IMR-90 (cell line): ENCODE results near the gene ISOC1. TPM values are rescaled to one million over a fixed set of nuclear protein-coding genes. Genes with fewer than 3 reads are reported as not detected.

Source experiments
- ATAC-seq: fragments of 200-7000 bp; cut with Tn5 transposase; 2 replicates; pipeline ENCODE4 v1.9.1; 2020; ENCODE audit warnings: low read depth, mild to moderate bottlenecking, moderate library complexity
- BruUV-seq: library from RNA; stranded (reverse); fragments of 400-500 nt; replicated peaks from 2 replicates; lab custom pipeline; 2021; lab: Mats Ljungman, UMichigan
- CTCF ChIA-PET: fragments of 300-600 bp; formaldehyde crosslinking; extraction: SDS; loops from one replicate; lab custom pipeline; 2021; ENCODE audit warnings: antibody characterized with exemption; lab: Yijun Ruan, JAX
- POLR2A ChIA-PET: fragments of 300-600 bp; sonication (Branson Sonifier 250); formaldehyde crosslinking; loops from one replicate; lab custom pipeline; 2022; ENCODE audit warnings: antibody characterized with exemption; ENCODE audit not compliant: unreplicated experiment; lab: Charles Lee
- DNase-seq: peaks from one replicate; pipeline ENCODE4 v3.0.0; 2013
- H2AFZ ChIP-seq: replicated peaks from 2 replicates; pipeline ENCODE3; 2013; ENCODE audit warnings: low read length, mild to moderate bottlenecking; ENCODE audit not compliant: poor library complexity
- H2AK5ac ChIP-seq: 2 replicates; pipeline ENCODE4 v1.6.1; 2013; ENCODE audit warnings: low read depth, low read length, inconsistent platforms
- H2AK9ac ChIP-seq: replicated peaks from 2 replicates; pipeline ENCODE3; 2013; ENCODE audit warnings: mild to moderate bottlenecking, low read depth, low read length, moderate library complexity; ENCODE audit not compliant: poor library complexity
- H2BK120ac ChIP-seq: 2 replicates; pipeline ENCODE4 v1.6.1; 2013; ENCODE audit warnings: low read depth, low read length, inconsistent platforms
- H2BK15ac ChIP-seq: 3 replicates; pipeline ENCODE4 v1.6.1; 2013; ENCODE audit warnings: low read depth, low read length, inconsistent platforms
- H2BK20ac ChIP-seq: 2 replicates; pipeline ENCODE4 v1.6.1; 2013; ENCODE audit warnings: low read depth, mild to moderate bottlenecking, inconsistent platforms, low read length, moderate library complexity
- H2BK5ac ChIP-seq: 2 replicates; pipeline ENCODE4 v1.6.1; 2013; ENCODE audit warnings: mild to moderate bottlenecking, low read depth, low read length, inconsistent platforms; ENCODE audit not compliant: poor library complexity, severe bottlenecking
- H3K14ac ChIP-seq: replicated peaks from 2 replicates; pipeline ENCODE4 v1.6.1; 2013; ENCODE audit warnings: low read depth, low read length, inconsistent platforms
- H3K18ac ChIP-seq: 2 replicates; pipeline ENCODE4 v1.6.1; 2013; ENCODE audit warnings: low read depth, low read length, control low read depth
- H3K23ac ChIP-seq: 2 replicates; pipeline ENCODE4 v1.6.1; 2013; ENCODE audit warnings: low read depth, low read length, inconsistent platforms
- H3K27ac ChIP-seq: 2 replicates; pipeline ENCODE4 v1.5.1; 2013; ENCODE audit warnings: mild to moderate bottlenecking, control low read depth, low read length; ENCODE audit not compliant: insufficient read depth
- H3K27me3 ChIP-seq: 2 replicates; pipeline ENCODE4 v1.6.1; 2013; ENCODE audit warnings: low read length; ENCODE audit not compliant: control insufficient read depth, insufficient read depth
- H3K36me3 ChIP-seq: 2 replicates; pipeline ENCODE4 v1.6.1; 2013; ENCODE audit warnings: low read length, mixed read lengths; ENCODE audit not compliant: control insufficient read depth, insufficient read depth
- H3K4ac ChIP-seq: 2 replicates; pipeline ENCODE4 v1.6.1; 2013; ENCODE audit warnings: low read depth, low read length, inconsistent platforms
- H3K4me1 ChIP-seq: 2 replicates; pipeline ENCODE4 v1.6.1; 2013; ENCODE audit warnings: low read length, mixed read lengths; ENCODE audit not compliant: control insufficient read depth, insufficient read depth
- H3K4me2 ChIP-seq: 2 replicates; pipeline ENCODE4 v1.6.1; 2013; ENCODE audit warnings: low read depth, mild to moderate bottlenecking, control low read depth, low read length, moderate library complexity
- H3K4me3 ChIP-seq: 2 replicates; pipeline ENCODE4 v1.5.1; 2013; ENCODE audit warnings: low read depth, mild to moderate bottlenecking, control low read depth, low read length, moderate library complexity; ENCODE audit not compliant: insufficient read depth
- H3K56ac ChIP-seq: 2 replicates; pipeline ENCODE4 v1.6.1; 2013; ENCODE audit warnings: low read length, inconsistent platforms; ENCODE audit not compliant: insufficient read depth; ENCODE audit errors: extremely low read depth
- H3K79me1 ChIP-seq, 2 experiments: 2 replicates each; pipeline ENCODE4 v1.6.1; 2013; ENCODE audit warnings: low read length in 2 of 2, inconsistent platforms in 1 of 2, low read depth in 1 of 2
- H3K9ac ChIP-seq: 2 replicates; pipeline ENCODE4 v1.6.1; 2013; ENCODE audit warnings: low read depth, low read length, control low read depth
- H3K9me1 ChIP-seq: 2 replicates; pipeline ENCODE4 v1.6.1; 2013; ENCODE audit warnings: low read length, inconsistent platforms; ENCODE audit not compliant: insufficient read depth
- H3K9me3 ChIP-seq: 2 replicates; pipeline ENCODE4 v1.6.1; 2013; ENCODE audit warnings: low read length; ENCODE audit not compliant: control insufficient read depth, insufficient read depth
- H4K20me1 ChIP-seq: 2 replicates; pipeline ENCODE4 v1.6.1; 2013; ENCODE audit warnings: low read length, inconsistent platforms; ENCODE audit not compliant: insufficient read depth
- H4K5ac ChIP-seq: 2 replicates; pipeline ENCODE4 v1.6.1; 2013; ENCODE audit warnings: mild to moderate bottlenecking, low read depth, low read length, control low read depth
- H4K8ac ChIP-seq, 2 experiments: 2 replicates each; pipeline ENCODE4 v1.6.1; 2013; ENCODE audit warnings: low read depth in 2 of 2, low read length in 2 of 2, control low read depth in 1 of 2, inconsistent platforms in 1 of 2
- H4K91ac ChIP-seq: 2 replicates; pipeline ENCODE4 v1.6.1; 2013; ENCODE audit warnings: low read depth, low read length, inconsistent platforms; ENCODE audit not compliant: insufficient read depth
- BHLHE40 ChIP-seq: fragments of 150-350 bp; IDR thresholded peaks from 2 replicates; pipeline ENCODE4 v1.6.1; 2016; ENCODE audit warnings: mild to moderate bottlenecking, low read depth, low read length
- MAFK ChIP-seq: IDR thresholded peaks from 2 replicates; pipeline ENCODE4 v1.6.1; 2012; ENCODE audit warnings: low read depth, low read length, improper control_type of control experiment
- WGBS, 2 experiments: methylation state at CpG; one replicate each; pipeline versions ENCODE4 v1.1.5 to v1.1.7; 2013; ENCODE audit warnings: missing lambda C conversion rate in 2 of 2; ENCODE audit not compliant: insufficient read length in 1 of 2; ENCODE audit errors: extremely low coverage in 2 of 2; 5-methylcytosine and 5-hydroxymethylcytosine counted together
- dilution Hi-C: fragments of 300-500 bp; cut with HindIII; formaldehyde crosslinking; loops from one replicate; pipeline ENCODE4 v1.14.3; 2018; ENCODE audit warnings: low sequenced_read_pairs; ENCODE audit not compliant: unreplicated experiment
- in situ Hi-C: fragments of 300-500 bp; cut with MboI; formaldehyde crosslinking; loops from 3 replicates; pipeline ENCODE4 v1.14.3; 2019; ENCODE audit warnings: low sequenced_read_pairs, inconsistent platforms, mixed read lengths
- intact Hi-C: fragments of 100-400 bp; cut with micrococcal nuclease; formaldehyde crosslinking; loops from 2 replicates; pipeline ENCODE4 v1.10.0; 2022
- polyA plus RNA-seq, 3 experiments: library from polyadenylated mRNA; depleted of rRNA; stranded (reverse); fragments of >200 nt; gene quantifications; 2 replicates each; pipeline ENCODE4 v1.2.3, GENCODE V29; 2012; ENCODE audit warnings: low replicate concordance in 1 of 3
- total RNA-seq: library from RNA; depleted of rRNA; stranded (reverse); fragments of >200 nt; gene quantifications from 2 replicates; pipeline ENCODE4 v1.2.3, GENCODE V29; 2012

The ISOC1 gene
- total and polyA plus RNA-seq, 2 of the 4 experiments (the other 2 are of a cell fraction) = 10.8 to 11.6 TPM

DNA sequence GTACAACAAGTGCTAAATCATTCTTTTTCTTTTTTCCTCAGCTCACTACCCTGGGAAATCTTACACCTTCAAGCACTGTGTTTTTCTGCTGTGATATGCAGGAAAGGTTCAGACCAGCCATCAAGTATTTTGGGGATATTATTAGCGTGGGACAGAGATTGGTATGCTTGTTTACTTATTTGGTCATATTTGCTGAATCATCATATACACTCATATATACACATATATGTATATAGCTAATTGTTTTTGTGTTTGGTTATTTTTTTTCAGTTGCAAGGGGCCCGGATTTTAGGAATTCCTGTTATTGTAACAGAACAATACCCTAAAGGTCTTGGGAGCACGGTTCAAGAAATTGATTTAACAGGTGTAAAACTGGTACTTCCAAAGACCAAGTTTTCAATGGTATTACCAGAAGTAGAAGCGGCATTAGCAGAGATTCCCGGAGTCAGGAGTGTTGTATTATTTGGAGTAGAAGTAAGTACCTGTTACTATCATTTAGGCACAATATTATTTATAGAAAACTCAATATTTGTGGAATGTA, 10.4 kb downstream of the ISOC1 start:
- no peak overlapping the region for H3K14ac ChIP-seq
- H2BK20ac ChIP-seq = no peak overlapping the region
- H3K23ac ChIP-seq = no peak overlapping the region
- no peaks in the 10 kb centered on the region for H3K27me3 ChIP-seq
- H3K9me3 ChIP-seq = no peaks in the 10 kb centered on the region
- no peak overlapping the region for H4K91ac ChIP-seq
- H2AK5ac ChIP-seq = no peak overlapping the region
- DNase-seq (no peak), ATAC-seq (no peak)
- H3K27ac ChIP-seq = no peak overlapping the region
- H2AFZ ChIP-seq = no peak overlapping the region
- no peak overlapping the region for H3K4ac ChIP-seq
- dilution Hi-C loops (no loop called here), in situ Hi-C loops (no loop called here), intact Hi-C loops (loop anchor here (10.0 kb wide), 1 partner anchor 360 kb away; the partner anchor contains the start of gene ADAMTS19)
- CTCF ChIA-PET = no interaction called here
- BruUV-seq = no TSS peak
- no peak overlapping the region for H3K9ac ChIP-seq
- H4K20me1 ChIP-seq = no peaks in the 10 kb centered on the region
- POLR2A ChIA-PET = no interaction called here
- no CpG with 5 or more reads among the region's 5 CpGs for WGBS, 2 experiments
- H2BK5ac ChIP-seq = no peak overlapping the region
- H2BK120ac ChIP-seq = no peak overlapping the region
- H3K9me1 ChIP-seq = no peaks in the 10 kb centered on the region
- no peaks in the 10 kb centered on the region; the same call in 1 of the 2 replicates for H3K36me3 ChIP-seq
- no peak overlapping the region for H3K4me2 ChIP-seq
- H3K4me1 ChIP-seq = no peaks in the 10 kb centered on the region
- H3K56ac ChIP-seq = no peak overlapping the region
- no peak overlapping the region for H2AK9ac ChIP-seq
- H3K18ac ChIP-seq = no peak overlapping the region
- no peak overlapping the region for H2BK15ac ChIP-seq
- H4K8ac ChIP-seq = no peak overlapping the region
- no peak overlapping the region for H4K5ac ChIP-seq
- H3K79me1 ChIP-seq = no peaks in the 10 kb centered on the region; a peak in 1 of 4 replicates
- no peak overlapping the region for H3K4me3 ChIP-seq
- TF ChIP-seq MAFK (peak; percentile 97), BHLHE40 (no peak)
